HEK293 (cell line): ENCODE results near the gene PALM2AKAP2.
A peak's percentile ranks its signal among the peaks of the same experiment; 100 is the strongest.

ENCODE experiments used
- CTCF ChIA-PET: fragments of 350-600 bp; formaldehyde crosslinking; extraction: SDS; loops from one replicate; lab custom pipeline; 2021; ENCODE audit warnings: antibody characterized with exemption; lab: Yijun Ruan, JAX
- POLR2A ChIA-PET: fragments of 300-600 bp; formaldehyde crosslinking; extraction: SDS; loops from one replicate; lab custom pipeline; 2020; ENCODE audit warnings: antibody characterized with exemption, inconsistent platforms; lab: Yijun Ruan, JAX
- H3K27ac ChIP-seq: fragments of 200-500 bp; sonication (Bioruptor generic); 2 replicates; pipeline ENCODE4 v1.5.1; 2014; ENCODE audit warnings: low read depth, low read length, control low read depth, inconsistent platforms; ENCODE audit errors: extremely low read depth
- H3K36me3 ChIP-seq, 2 experiments: fragments of 200-500 bp in 1 of 2; sonication (Bioruptor generic) in 1 of 2; 1 replicate in 1 of 2; 2 replicates in 1 of 2; pipeline ENCODE4 v1.5.1; 2014 to 2017; ENCODE audit warnings: inconsistent platforms in 2 of 2, low read length in 2 of 2; ENCODE audit not compliant: control insufficient read depth in 2 of 2, insufficient read depth in 1 of 2
- H3K4me1 ChIP-seq: fragments of 200-500 bp; sonication (Bioruptor generic); 2 replicates; pipeline ENCODE4 v1.5.1; 2014; ENCODE audit warnings: mild to moderate bottlenecking, low read length, inconsistent platforms; ENCODE audit not compliant: control insufficient read depth, insufficient read depth
- H3K4me3 ChIP-seq: 2 replicates; pipeline ENCODE4 v1.5.1; 2011; ENCODE audit warnings: low read depth, mild to moderate bottlenecking, control low read depth, low read length, moderate library complexity
- H3K9me3 ChIP-seq: fragments of 200-500 bp; sonication (Bioruptor generic); 2 replicates; pipeline ENCODE4 v1.5.1; 2014; ENCODE audit warnings: low read depth, low read length, inconsistent platforms; ENCODE audit not compliant: control insufficient read depth, insufficient read depth
- BCL6B ChIP-seq: fragments of 450-650 bp; formaldehyde crosslinking; IDR thresholded peaks from 2 replicates; pipeline ENCODE4 v1.5.1; 2017; ENCODE audit warnings: missing biosample characterization, missing genetic modification characterization
- CTCF ChIP-seq: fragments of 450-650 bp; formaldehyde crosslinking; IDR thresholded peaks from 2 replicates; pipeline ENCODE4 v1.5.1; 2016; ENCODE audit warnings: missing biosample characterization, missing genetic modification characterization
- GLI2 ChIP-seq: fragments of 450-650 bp; formaldehyde crosslinking; IDR thresholded peaks from 2 replicates; pipeline ENCODE4; 2017; ENCODE audit warnings: missing biosample characterization, missing genetic modification characterization, low read depth, borderline replicate concordance
- IKZF3 ChIP-seq: fragments of 450-650 bp; IDR thresholded peaks from 2 replicates; pipeline ENCODE4 v1.5.0; 2018; ENCODE audit warnings: missing biosample characterization, mild to moderate bottlenecking, missing genetic modification characterization, moderate library complexity
- KLF10 ChIP-seq: fragments of 450-650 bp; IDR thresholded peaks from 2 replicates; pipeline ENCODE4 v1.5.1; 2018; ENCODE audit warnings: missing biosample characterization, mild to moderate bottlenecking, missing genetic modification characterization
- PBX3 ChIP-seq: sonication (generic); formaldehyde crosslinking; IDR thresholded peaks from 2 replicates; pipeline ENCODE4 v1.8.1; 2022; ENCODE audit warnings: mild to moderate bottlenecking, moderate library complexity, missing genetic modification reagents
- PRDM10 ChIP-seq: fragments of 450-650 bp; formaldehyde crosslinking; IDR thresholded peaks from 2 replicates; pipeline ENCODE4 v1.5.1; 2016; ENCODE audit warnings: missing biosample characterization, missing genetic modification characterization
- PRDM4 ChIP-seq: fragments of 450-650 bp; formaldehyde crosslinking; IDR thresholded peaks from 2 replicates; pipeline ENCODE4 v1.5.1; 2017; ENCODE audit warnings: missing biosample characterization, missing genetic modification characterization
- PRDM6 ChIP-seq: fragments of 450-650 bp; formaldehyde crosslinking; IDR thresholded peaks from 2 replicates; pipeline ENCODE4 v1.5.1; 2017; ENCODE audit warnings: missing biosample characterization, missing genetic modification characterization
- SALL2 ChIP-seq: fragments of 450-650 bp; formaldehyde crosslinking; IDR thresholded peaks from 2 replicates; pipeline ENCODE4 v1.5.0; 2017; ENCODE audit warnings: missing biosample characterization, mild to moderate bottlenecking, missing genetic modification characterization, borderline replicate concordance
- SCRT2 ChIP-seq: fragments of 450-650 bp; formaldehyde crosslinking; IDR thresholded peaks from 2 replicates; pipeline ENCODE4 v1.5.1; 2016; ENCODE audit warnings: missing biosample characterization, missing genetic modification characterization
- ZFP69B ChIP-seq: fragments of 450-650 bp; formaldehyde crosslinking; IDR thresholded peaks from 2 replicates; pipeline ENCODE4 v1.5.1; 2016; ENCODE audit warnings: missing biosample characterization, missing genetic modification characterization
- ZNF146 ChIP-seq: fragments of 450-650 bp; formaldehyde crosslinking; IDR thresholded peaks from 2 replicates; pipeline ENCODE4 v1.5.1; 2016; ENCODE audit warnings: missing biosample characterization, missing genetic modification characterization
- ZNF239 ChIP-seq: fragments of 450-650 bp; formaldehyde crosslinking; IDR thresholded peaks from 2 replicates; pipeline ENCODE4 v1.5.1; 2016; ENCODE audit warnings: missing biosample characterization, missing genetic modification characterization
- ZNF302 ChIP-seq: fragments of 450-650 bp; formaldehyde crosslinking; IDR thresholded peaks from 2 replicates; pipeline ENCODE4 v1.5.1; 2016; ENCODE audit warnings: missing biosample characterization, missing genetic modification characterization, low read depth
- ZNF335 ChIP-seq: fragments of 450-650 bp; formaldehyde crosslinking; conservative IDR thresholded peaks from 2 replicates; pipeline ENCODE4 v1.5.1; 2016; ENCODE audit warnings: missing biosample characterization, missing genetic modification characterization
- ZNF350 ChIP-seq: fragments of 450-650 bp; formaldehyde crosslinking; IDR thresholded peaks from 2 replicates; pipeline ENCODE4 v1.5.0; 2017; ENCODE audit warnings: missing biosample characterization, mild to moderate bottlenecking, missing genetic modification characterization
- ZNF394 ChIP-seq: fragments of 450-650 bp; formaldehyde crosslinking; IDR thresholded peaks from 2 replicates; pipeline ENCODE4 v1.5.1; 2016; ENCODE audit warnings: missing biosample characterization, missing genetic modification characterization, mild to moderate bottlenecking, moderate library complexity, borderline replicate concordance
- ZNF514 ChIP-seq: fragments of 450-650 bp; formaldehyde crosslinking; IDR thresholded peaks from 2 replicates; pipeline ENCODE4 v1.5.1; 2016; ENCODE audit warnings: missing biosample characterization, missing genetic modification characterization
- ZNF585B ChIP-seq: fragments of 450-650 bp; formaldehyde crosslinking; IDR thresholded peaks from 2 replicates; pipeline ENCODE4 v1.5.1; 2016; ENCODE audit warnings: missing biosample characterization, missing genetic modification characterization
- ZNF624 ChIP-seq: fragments of 450-650 bp; formaldehyde crosslinking; IDR thresholded peaks from 2 replicates; pipeline ENCODE4 v1.5.1; 2017; ENCODE audit warnings: missing biosample characterization, missing genetic modification characterization
- ZNF664 ChIP-seq: fragments of 450-650 bp; formaldehyde crosslinking; IDR thresholded peaks from 2 replicates; pipeline ENCODE4 v1.5.1; 2016; ENCODE audit warnings: missing biosample characterization, missing genetic modification characterization
- ZNF677 ChIP-seq: fragments of 450-650 bp; IDR thresholded peaks from 2 replicates; pipeline ENCODE4 v1.5.0; 2018; ENCODE audit warnings: missing biosample characterization, mild to moderate bottlenecking, missing genetic modification characterization, moderate library complexity
- ZNF768 ChIP-seq: fragments of 450-650 bp; formaldehyde crosslinking; IDR thresholded peaks from 2 replicates; pipeline ENCODE4 v1.5.1; 2018; ENCODE audit warnings: missing biosample characterization, mild to moderate bottlenecking, missing genetic modification characterization

Gene PALM2AKAP2

GRCh38 chr9:109779711-109780452, at the start of gene PALM2AKAP2 (continued):
- TF ChIP-seq PRDM10 (tag by site-specific recombination) (0 out of 2 replicates have a peak, but pooled peaks have one; percentile 8), ZFP69B (peak; percentile 79; the same call in 1 of the 2 replicates), PBX3 (CRISPR knock-in tag) (peak; percentile 71), ZNF624 (no peak)

GRCh38 chr9:109730228-109730627, 49.8 kb upstream of the PALM2AKAP2 start:
- CTCF ChIA-PET = no interaction called here
- POLR2A ChIA-PET = interaction anchor here (0.7 kb wide), 1 partner anchor 41 kb away, joined by 3 read pairs; no protein-coding TSS in a partner anchor
- no peak for TF ChIP-seq ZNF394 (tag by site-specific recombination)
- TF ChIP-seq PRDM4 (tag by site-specific recombination) = peak; percentile 55; the same call in 1 of the 2 replicates
- 0 out of 2 replicates have a peak, but pooled peaks have one; percentile 22 for TF ChIP-seq ZNF335 (tag by site-specific recombination)
- TF ChIP-seq ZNF768 = no peak
- no peak for TF ChIP-seq CTCF (tag by site-specific recombination)
- TF ChIP-seq ZNF664 (tag by site-specific recombination) = no peak
- peak; percentile 82 for TF ChIP-seq BCL6B (tag by site-specific recombination)
- TF ChIP-seq ZNF514 (tag by site-specific recombination) = no peak
- no peak for TF ChIP-seq ZNF239
- TF ChIP-seq ZNF585B (tag by site-specific recombination) = no peak
- TF ChIP-seq SCRT2 (tag by site-specific recombination) = no peak
- peak; percentile 88 for TF ChIP-seq PRDM6 (tag by site-specific recombination)
- no peak for TF ChIP-seq ZNF677 (tag by site-specific recombination)
- no peak for TF ChIP-seq ZNF146 (tag by site-specific recombination)
- no peak for TF ChIP-seq GLI2 (tag by site-specific recombination)
- TF ChIP-seq KLF10 (tag by site-specific recombination) = peak; percentile 64
- no peak for TF ChIP-seq ZNF350
- TF ChIP-seq ZNF302 (tag by site-specific recombination) = no peak
- TF ChIP-seq SALL2 (tag by site-specific recombination) = no peak
- TF ChIP-seq IKZF3 (tag by site-specific recombination) = peak; percentile 90

More at GRCh38 chr9:109730228-109730627, 49.8 kb upstream of the PALM2AKAP2 start:
- Histone ChIP-seq H3K36me3 (no peaks in the 10 kb centered on the region), H3K27ac (no peak overlapping the region), H3K9me3 (no peaks in the 10 kb centered on the region), H3K4me1 (peaks cover 16% of the 10 kb centered on the region), H3K4me3 (no peak overlapping the region)
